Measurements from ENCODE around the gene UNC5A. TPM values are rescaled to one million over a fixed set of nuclear protein-coding genes. Genes with fewer than 3 reads are reported as not detected.

Gene UNC5A
- total RNA-seq, 6 experiments from 2014 or later, result not detected

DNA sequence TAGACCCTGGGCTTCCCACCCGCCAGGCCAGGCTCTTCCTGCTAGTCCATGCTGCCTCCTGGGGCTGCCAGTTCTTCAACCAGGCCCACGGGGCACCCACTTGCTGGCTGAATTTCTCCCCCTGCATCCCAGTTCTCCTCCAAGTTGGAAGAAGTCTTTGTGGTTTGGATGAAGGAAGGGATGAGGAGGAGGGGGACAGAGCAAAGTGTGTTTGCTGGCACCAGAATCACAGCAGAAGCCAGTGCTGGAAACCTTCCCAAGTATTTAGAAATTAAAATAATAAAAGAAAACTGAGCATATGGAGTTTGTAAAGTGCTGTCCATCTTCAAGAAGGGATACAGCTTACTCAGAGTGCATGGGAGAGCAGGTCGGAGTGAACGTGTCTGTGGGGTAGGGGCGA, 19.4 kb upstream of the UNC5A start:
- peaks cover 13% of the 10 kb centered on the region; the same call in 1 of the 2 replicates for H3K4me1 Mint-ChIP-seq (ENCODE audit: low read depth)
- no peak for DNase-seq
- peaks cover 55% of the 10 kb centered on the region for H3K27me3 Mint-ChIP-seq (ENCODE audit: insufficient read depth)

DNA sequence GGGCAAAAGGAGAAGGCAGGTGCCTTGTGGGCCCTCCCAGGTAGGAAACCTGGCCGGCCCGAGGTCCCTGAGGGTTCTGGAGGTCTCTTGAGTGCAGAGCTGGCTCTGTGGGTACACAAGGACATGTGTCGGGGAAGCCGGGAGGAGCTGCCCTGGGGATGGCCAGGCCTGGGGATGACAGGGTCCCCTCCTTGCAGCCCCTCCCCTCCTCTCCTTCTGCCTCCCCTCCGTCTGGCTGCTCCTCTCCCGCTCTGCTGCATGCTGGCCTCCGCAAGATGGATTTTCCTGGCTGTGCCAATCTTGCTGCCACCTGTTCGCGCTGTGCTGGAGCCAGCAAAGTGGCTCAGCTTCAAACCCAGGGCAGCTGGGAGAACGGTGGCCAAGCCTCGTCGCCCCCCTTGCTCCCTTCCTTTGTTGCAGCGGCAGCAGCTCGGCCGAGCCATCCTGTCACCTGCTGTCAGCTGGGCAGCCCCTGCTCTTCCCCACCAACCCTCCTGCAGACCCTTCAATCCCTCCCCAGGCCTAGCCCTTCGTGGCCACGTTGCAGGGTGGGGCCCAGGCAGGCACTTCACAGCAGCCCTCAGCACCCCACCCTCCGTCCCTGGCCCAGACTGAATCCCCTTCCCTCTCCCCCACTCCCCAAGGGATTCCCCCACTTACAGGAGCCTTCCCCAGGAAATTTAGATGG, 17.6 kb upstream of the UNC5A start:
- Mint-ChIP-seq H3K4me1 (ENCODE audit: low read depth) (peaks cover 24% of the 10 kb centered on the region), H3K4me3 (no peak overlapping the region), H3K36me3 (ENCODE audit: low read depth) (no peaks in the 10 kb centered on the region; the same call in 1 of the 2 replicates), H3K27me3 (ENCODE audit: insufficient read depth) (peaks cover 70% of the 10 kb centered on the region), H3K9me3 (no peaks in the 10 kb centered on the region), H3K27ac (no peak overlapping the region)
- no peak for DNase-seq
- TF ChIP-seq, protein P1, sequence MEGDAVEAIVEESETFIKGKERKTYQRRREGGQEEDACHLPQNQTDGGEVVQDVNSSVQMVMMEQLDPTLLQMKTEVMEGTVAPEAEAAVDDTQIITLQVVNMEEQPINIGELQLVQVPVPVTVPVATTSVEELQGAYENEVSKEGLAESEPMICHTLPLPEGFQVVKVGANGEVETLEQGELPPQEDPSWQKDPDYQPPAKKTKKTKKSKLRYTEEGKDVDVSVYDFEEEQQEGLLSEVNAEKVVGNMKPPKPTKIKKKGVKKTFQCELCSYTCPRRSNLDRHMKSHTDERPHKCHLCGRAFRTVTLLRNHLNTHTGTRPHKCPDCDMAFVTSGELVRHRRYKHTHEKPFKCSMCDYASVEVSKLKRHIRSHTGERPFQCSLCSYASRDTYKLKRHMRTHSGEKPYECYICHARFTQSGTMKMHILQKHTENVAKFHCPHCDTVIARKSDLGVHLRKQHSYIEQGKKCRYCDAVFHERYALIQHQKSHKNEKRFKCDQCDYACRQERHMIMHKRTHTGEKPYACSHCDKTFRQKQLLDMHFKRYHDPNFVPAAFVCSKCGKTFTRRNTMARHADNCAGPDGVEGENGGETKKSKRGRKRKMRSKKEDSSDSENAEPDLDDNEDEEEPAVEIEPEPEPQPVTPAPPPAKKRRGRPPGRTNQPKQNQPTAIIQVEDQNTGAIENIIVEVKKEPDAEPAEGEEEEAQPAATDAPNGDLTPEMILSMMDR (IDR thresholded peaks at IDR 0.05), result no peak

More for the DNA sequence above, 19.4 kb upstream of the UNC5A start:
- Mint-ChIP-seq H3K36me3 (ENCODE audit: low read depth) (no peaks in the 10 kb centered on the region; the same call in 1 of the 2 replicates), H3K27ac (no peak overlapping the region), H3K4me3 (no peak overlapping the region), H3K9me3 (no peaks in the 10 kb centered on the region)
- TF ChIP-seq, protein P1 (IDR thresholded peaks at IDR 0.05), result no peak

DNA sequence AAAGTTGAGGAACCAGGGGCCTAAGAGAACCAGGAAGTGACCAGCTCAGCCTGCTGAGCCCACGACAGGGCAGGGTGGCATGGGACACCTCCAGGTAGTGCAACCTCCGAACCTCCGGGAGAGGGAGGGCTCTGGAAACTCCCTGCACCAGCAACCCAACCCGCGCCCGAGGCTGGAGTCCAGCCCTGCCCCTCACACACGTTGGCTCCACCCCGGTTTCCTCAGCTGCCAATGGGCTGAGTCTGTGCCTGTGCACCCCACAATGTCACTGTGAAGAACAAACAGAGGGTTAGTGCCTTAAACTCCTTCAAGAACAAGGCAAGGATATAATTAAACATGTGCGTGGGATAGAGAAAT, 17.0 kb upstream of the UNC5A start:
- no peak overlapping the region for H3K4me3 Mint-ChIP-seq
- no peaks in the 10 kb centered on the region for H3K36me3 Mint-ChIP-seq (ENCODE audit: low read depth)
- peaks cover 67% of the 10 kb centered on the region for H3K27me3 Mint-ChIP-seq (ENCODE audit: insufficient read depth)
- no peak for DNase-seq
- peaks cover 24% of the 10 kb centered on the region for H3K4me1 Mint-ChIP-seq (ENCODE audit: low read depth)
- no peaks in the 10 kb centered on the region for H3K9me3 Mint-ChIP-seq
- H3K27ac Mint-ChIP-seq, result no peak overlapping the region
- TF ChIP-seq, protein P1 (IDR thresholded peaks at IDR 0.05), result no peak

DNA sequence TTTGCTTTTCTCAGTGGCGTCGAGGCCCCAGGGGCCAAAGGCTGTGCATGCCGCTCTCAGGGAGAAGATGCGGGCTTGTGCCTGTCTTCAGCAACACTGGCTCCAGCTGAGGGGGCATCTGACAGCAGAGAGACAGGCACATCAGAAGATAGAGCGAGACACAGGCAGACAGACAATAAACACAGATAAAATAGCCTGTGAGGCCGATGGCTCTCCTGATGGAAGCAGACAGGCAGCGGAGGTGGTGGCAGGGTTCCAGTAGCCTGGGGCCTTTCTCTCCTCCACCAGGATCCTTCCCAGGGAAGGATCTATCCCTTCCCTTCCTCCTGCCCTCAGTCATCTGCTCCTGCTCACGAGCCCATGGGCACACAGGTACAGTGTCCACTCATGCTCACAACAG, 16.6 kb upstream of the UNC5A start:
- Mint-ChIP-seq H3K27me3 (ENCODE audit: insufficient read depth) (peaks cover 66% of the 10 kb centered on the region), H3K4me3 (no peak overlapping the region), H3K9me3 (no peaks in the 10 kb centered on the region), H3K27ac (no peak overlapping the region), H3K4me1 (ENCODE audit: low read depth) (peaks cover 24% of the 10 kb centered on the region), H3K36me3 (ENCODE audit: low read depth) (no peaks in the 10 kb centered on the region)
- DNase-seq, result no peak
- TF ChIP-seq, protein P1 (IDR thresholded peaks at IDR 0.05), result no peak

DNA sequence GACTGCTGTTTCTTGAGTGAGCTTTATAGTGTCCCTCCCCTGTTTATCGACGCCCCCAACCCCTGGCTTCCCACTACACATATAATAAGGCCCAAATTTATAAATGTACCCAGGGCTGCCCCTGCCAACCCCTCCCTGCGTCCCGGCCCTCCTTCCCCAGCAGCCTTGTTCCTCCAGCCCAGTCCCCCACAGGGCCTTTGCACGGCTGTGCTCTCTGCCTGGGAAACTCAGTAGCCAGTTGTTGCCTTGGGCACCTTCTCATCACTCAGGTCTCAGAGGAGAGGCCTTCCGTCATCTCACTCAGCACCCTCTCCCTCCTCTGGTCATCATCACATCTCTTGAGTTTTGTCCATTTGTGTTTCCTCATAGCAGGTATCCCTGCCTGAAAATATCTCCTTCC, 15.8 kb upstream of the UNC5A start:
- TF ChIP-seq, protein P1 (IDR thresholded peaks at IDR 0.05), result no peak
- Mint-ChIP-seq H3K4me1 (ENCODE audit: low read depth) (peaks cover 24% of the 10 kb centered on the region), H3K27ac (no peak overlapping the region), H3K4me3 (no peak overlapping the region), H3K36me3 (ENCODE audit: low read depth) (no peaks in the 10 kb centered on the region), H3K27me3 (ENCODE audit: insufficient read depth) (peaks cover 63% of the 10 kb centered on the region), H3K9me3 (no peaks in the 10 kb centered on the region)
- no peak for DNase-seq

Data from HFFc6 (cell line).